Inflammatory macrophage treated with lipopolysaccharide for 1 hour (primary cell): ENCODE data around the gene TUT4.
A peak's percentile ranks its signal among the peaks of the same experiment; 100 is the strongest.

ENCODE experiments used
- DNase-seq, 2 donors: peaks; one replicate each; pipeline ENCODE4 v3.0.0-alpha.2; 2020 to 2022

TUT4 gene

DNA sequence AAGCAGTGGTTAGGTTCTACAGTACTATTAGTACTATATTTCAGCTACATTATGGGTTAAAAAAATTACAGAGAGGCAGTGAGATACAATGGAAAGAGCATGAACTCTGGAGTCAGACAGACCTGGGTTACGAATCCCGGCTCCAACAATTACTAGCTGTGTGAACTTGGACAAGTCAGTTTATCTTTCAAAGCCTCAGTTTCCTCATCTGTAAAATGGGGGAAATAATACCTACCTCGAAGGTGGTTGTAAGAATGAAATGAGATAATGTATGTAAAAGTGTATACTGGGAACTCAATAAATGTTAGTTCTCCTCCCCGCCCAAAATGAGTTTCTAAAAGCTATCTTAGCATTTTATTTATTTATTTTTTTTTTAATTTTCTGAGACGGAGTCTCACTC lies 89.0 kb downstream of the TUT4 start:
- DNase-seq, result no peak

DNA sequence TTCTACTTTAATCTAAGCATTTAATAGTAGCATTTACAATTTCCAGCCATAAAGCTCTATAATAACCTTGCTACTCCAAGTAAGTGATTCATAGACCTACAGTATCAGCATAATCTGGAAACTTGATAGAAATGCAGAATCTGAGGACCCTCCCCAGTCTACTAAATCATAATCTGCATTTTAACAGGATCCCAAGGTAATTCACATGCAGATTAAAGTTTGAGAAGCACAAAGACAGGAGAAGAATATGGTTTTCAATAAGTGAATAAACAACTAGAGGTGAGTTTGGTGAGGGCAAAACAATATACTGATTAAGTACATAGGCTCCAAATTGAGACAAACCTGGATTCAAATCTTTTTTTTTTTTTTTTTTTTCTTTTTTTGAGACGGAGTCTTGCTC lies 91.1 kb downstream of the TUT4 start:
- DNase-seq, result no peak

DNA sequence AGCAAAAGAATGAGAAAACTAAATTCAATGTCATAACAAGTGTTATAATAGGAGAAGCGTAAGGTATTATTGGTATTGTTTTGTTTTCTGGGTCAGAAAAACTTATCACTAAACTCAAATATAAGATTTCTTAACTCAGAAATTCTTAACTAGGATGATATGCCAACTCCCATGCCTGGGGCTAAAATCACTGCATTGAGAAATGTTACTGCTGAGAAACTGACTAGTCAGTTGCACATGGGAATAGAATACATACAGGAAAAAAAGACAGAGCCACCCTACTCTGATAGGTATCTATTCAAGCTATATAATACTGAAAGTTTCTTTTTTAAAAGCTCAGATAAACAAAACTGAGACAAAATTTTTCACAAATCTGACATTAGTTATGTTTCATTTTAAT lies 92.2 kb downstream of the TUT4 start:
- no peak for DNase-seq

DNA sequence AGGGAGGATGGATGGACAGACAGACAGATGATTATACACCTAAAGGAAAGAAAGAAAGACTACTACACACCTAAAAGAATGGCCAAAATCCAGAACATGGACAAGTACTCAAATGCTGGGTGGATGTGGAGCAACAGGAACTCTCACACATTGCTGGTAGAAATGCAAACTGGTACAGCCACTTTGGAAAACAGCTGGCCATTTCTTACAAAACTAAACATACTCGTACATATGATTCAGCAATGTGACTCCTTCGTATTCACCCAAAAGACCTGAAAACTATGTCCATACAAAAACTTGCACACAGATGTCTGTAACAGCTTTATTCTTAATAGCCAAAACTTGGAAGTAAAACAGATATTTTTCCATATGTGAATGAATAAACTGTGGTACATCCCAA lies 97.2 kb downstream of the TUT4 start:
- no peak for DNase-seq

DNA sequence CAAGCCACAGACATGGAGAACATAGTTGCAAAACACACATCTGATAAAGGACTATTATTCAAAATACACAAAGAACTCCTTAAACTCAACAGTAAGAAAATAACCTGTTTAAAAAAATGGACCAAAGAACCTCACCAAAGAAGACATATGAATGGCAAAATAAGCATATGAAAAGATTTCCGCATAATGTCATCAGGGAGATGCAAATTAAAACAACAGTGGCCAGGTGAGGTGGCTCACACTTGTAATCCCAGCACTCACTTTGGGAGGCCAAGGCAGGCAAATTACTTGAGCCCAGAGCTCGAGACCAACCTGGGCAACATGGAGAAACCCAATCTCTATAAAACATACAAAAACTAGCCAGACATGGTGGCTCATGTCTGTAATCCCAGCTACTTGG lies 98.1 kb downstream of the TUT4 start:
- DNase-seq, result no peak

DNA sequence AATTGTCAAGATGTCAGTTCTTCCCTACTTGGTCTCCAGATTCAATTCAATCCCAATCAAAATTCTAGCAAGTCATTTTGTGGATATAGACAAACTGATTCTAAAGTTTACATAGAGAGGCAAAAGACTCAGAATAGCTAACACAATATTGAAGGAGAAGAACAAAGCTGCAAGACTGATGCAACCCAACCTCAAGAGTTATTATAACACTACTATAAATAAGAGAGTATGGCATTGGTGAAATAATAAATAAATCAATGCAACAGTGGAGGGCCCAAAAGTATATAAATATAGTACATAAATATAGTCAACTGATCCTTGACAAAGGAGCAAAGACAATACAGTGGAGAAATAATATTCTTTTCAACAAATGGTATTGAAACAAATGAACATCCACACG lies 98.8 kb downstream of the TUT4 start:
- no peak for DNase-seq

DNA sequence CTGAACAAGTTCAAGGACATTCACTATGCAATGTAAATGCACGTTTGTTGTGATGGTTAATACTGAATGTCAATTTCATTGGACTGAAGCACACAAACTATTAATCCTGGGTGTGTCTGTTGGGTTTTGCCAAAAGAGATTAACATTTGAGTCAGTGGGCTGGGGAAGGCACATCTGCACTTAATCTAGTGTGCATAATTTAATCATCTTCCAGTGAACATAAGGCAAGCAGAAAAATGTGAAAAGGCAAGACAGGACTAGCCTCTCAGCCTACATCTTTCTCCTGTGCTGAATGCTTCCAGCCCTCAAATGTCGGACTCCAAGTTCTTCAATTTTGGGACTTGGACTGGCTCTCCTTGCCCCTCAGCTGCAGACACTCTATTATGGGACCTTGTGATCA lies 108.4 kb downstream of the TUT4 start:
- no peak for DNase-seq

DNA sequence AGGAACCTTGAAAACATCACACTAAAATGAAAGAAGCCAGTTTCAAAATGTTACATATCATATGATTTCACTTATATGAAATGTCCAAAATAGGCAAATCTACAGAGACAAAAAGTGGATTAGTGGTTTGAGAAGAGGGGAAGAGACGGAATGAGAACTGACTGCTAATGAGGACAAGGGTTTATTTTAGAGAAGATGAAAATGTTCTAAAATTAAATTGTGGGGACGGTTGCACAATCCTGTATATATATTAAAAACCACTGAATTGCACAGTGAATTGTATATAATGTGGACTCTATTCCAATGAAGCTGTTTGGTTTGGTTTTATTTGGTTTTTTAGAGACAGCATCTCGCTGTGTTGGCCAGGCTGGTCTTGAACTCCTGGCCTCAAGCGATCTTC lies 112.9 kb downstream of the TUT4 start:
- DNase-seq, result peak; percentile 14 to 56

DNA sequence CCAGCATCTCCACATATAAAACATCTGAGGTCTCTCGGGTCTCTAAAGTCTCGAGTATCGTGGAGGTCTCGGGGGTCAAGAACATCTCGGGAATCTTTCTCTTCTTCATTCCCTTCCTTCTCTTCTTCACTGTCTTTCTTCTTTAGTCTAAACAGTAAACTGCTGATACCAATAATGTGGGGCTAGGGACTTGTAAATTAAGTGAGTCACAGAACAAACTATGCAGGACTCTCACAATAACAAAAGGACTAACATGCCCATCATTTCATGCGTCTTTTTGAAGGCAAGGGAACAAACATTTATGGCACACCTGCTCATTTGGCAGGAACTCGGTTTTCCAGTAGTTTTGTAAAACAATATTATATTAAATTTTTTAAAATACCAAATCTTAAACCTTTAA lies 116.1 kb downstream of the TUT4 start:
- no peak for DNase-seq

DNA sequence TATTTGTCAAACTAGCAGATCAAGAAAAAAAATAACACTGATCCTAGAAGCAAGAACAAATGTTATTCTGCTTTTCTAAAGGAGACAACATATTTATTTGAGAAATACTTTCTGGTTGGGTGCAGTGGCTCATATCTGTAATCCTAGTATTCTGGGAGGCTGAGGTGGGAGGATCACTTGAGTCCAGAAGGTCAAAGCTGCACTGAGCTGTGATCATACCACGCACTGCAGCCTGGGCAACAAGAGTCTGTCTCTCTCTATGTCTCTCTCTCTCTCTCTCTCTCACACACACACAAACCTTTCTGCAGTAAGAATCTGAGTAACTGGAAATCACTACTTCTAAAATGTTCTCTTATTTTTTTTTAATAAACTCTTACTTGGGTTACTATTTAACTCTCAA lies 117.2 kb downstream of the TUT4 start:
- DNase-seq, result no peak

DNA sequence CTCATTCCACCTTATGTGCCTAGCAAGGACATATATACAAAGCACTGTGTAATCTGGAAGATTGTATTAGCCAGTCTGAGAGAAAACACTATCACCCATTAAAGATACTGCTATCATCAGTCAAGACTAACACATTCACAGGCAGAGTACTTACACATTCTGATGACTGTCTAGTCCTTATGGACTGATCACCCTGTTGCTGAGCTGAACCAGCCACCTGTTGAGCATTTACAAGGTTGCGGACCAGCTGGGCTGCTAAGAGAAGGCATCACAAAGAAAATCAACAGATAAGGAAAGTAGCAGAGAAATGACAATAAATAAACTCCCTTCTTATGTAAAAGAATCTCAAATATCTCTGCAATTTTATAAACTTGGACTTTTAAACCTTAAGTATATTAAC lies 117.7 kb downstream of the TUT4 start:
- DNase-seq, result no peak

DNA sequence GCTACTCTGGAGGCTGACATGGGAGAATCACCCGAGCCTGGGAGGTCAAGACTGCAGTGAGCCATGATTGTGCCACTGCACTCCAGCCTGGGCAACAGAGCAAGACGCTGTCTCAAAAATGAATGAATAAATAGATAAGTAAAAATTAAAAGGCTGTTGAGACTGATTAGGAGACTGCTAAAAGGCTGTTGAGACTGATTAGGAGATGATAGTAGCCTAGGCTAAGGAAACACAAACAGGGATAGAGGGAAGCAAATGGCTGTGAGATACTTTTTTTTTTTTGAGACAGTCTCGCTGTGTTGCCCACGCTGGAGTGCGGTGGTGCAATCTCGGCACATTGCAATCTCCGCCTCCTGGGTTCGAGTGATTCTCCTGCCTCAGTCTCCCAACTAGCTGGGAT lies 120.1 kb downstream of the TUT4 start:
- DNase-seq, result no peak

DNA sequence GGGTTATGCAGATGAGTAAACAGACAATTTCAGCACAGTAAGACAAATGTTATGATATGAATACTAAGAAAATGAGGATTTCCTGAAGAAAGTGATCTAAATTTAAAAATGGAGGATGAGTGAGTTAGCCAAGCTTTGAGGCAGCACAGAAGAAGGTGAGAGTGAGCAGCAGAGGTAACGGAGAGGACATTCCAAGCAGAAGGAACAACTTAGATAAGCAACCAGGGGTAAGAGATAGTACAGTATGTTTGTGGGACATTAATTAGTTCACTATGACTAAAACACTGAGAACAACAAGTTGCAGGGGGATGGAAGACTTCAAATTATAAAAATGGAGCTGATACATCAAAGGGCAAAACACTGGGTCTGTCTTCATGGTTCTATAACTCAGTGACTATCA lies 125.7 kb downstream of the TUT4 start:
- DNase-seq, result no peak

DNA sequence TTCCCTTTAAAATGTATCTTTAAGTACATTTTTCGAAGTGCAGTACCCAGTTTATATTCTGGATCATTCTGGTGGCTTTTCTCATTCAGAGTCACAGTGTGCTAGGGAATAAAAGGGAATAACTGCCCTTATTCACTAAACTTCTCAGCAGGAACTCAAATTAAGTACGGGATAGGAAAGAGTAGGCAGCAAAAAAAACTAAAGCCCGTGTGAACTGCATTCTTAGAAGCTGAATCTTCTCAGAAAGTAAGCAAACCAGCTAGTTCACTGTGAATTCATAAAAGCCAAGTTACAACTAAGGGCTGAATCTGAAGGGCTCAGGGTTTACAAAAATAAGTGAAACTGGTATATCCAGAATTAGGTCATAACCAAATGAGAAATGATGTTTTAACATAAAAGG lies 126.5 kb downstream of the TUT4 start:
- no peak for DNase-seq

DNA sequence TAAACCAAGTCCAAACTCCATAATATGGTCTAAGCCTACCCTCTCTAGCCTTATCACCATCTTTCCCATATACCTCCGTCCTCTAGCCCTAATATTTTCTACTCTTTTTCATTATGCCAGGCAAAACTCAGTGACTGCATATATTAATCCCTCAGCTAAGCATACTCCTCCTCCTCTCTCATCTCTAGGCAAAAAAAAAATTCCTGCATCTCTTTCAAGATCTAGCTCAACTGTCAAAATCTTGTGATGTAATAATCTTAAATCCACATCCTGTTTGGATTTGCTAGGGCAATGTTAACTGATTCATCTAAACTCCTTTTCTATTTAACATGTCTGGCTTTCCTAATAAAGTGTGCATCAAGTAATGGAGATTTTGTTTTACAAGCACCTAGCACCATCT lies 128.1 kb downstream of the TUT4 start:
- no peak for DNase-seq

DNA sequence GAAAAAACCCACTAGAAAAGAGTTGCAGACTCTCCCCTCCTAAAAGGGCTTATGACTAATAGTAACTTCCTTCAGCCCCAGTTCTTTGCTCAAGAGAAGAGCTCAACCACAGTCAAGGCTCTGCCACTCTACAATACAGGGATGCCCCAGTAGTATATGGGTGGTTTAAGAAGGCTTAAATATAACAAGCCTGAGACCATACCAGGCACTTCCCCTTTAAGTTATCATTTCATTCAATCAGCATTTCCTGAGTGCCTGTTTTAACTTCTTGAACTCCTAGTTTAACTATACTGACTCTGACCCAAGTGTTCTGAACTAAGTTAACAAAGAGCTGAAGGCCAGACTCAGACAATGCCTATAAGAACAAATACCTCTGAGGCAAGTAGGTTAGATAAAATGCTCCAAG lies 128.7 kb downstream of the TUT4 start:
- no peak for DNase-seq

DNA sequence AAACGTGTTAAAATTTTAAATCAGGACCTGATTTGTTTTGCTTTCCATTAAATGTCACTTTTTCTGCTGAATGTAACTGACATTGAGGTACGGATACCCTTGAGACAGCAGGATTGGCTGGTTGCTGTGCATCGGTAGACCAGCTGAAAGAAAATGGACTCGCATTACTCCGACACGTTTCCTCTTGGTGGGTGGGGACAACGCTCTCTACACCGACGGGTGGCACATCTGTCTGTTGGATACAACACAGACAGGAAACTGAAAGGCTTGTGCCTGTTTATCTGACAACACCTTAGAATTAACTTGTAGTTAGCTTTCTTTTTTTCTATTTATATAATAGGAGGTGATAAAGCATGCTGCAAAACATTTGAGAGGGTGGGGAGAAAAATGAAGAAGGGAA lies 129.1 kb downstream of the TUT4 start:
- no peak for DNase-seq

DNA sequence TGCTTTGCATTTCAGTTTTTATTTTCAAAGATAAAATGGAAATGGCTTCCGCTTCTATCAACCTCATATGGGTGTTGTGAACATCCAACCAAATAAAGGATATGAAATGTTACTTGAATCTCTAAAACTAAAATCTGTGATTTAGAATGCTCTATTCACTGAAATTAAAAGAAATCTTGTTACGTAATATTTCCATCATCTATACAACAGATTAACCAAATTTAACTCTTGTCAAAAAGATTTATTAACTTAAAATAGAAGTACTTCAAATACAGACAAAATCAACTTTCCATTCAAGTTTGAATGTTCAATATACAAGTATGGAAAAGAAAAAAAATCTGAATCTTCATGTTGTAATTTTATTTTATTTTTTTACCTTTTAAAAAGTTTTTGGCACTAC lies 129.8 kb downstream of the TUT4 start:
- no peak for DNase-seq

DNA sequence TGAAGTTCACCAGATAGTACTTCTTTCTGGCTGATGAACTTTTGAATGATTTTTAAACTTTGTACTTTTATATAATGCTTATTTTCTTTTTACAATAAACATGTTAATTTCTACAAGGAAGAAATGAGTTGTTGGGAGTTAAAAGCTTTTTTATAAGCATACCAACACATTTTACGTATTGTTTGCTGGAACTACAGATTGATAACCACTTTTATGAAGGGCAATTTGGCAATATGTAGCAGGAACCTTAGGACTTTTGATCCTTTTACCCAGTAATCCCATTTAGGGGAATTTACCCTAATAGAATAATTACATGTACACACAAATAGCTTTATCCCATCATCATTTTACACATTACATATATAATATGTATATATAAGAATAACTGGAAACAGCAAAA lies 132.2 kb downstream of the TUT4 start:
- DNase-seq, result no peak

DNA sequence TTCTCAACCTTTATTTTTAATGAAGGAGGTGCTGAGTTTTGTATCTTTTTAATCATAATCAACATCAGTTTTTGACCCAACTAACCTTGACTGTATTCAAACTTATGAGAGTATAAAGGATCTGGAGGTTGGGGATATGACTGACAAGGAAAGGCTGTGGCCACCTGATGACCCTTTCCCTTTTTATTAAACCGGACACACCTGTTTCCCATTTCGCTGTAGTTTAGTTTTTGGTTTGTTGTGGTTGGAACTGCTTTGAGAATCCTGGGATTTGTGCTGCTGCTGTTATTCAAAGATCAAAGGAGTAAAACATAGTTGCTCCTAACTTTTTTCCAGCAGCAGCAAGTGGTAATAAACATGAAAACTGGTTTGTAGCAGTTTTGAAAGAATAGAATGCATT lies 136.1 kb downstream of the TUT4 start:
- DNase-seq, result no peak

DNA sequence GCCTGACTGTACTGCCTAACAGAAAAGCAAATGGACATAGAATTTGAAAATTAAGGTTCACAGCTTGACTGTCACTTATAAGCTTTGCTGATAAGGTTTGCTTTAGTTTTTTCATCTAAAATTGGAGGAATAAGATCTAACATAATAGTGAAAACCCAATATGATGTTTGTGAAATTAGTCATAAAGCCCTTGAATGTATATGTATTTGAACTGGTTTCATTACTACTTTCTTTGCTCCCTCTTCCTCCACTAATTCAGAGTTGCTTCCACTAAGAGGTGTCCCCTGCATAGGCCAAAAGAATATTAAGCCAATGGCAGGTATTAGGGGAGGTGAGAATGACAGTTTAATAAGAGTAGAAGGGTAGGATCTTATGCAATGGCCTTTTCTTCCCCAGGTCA lies 137.9 kb downstream of the TUT4 start:
- no peak for DNase-seq

DNA sequence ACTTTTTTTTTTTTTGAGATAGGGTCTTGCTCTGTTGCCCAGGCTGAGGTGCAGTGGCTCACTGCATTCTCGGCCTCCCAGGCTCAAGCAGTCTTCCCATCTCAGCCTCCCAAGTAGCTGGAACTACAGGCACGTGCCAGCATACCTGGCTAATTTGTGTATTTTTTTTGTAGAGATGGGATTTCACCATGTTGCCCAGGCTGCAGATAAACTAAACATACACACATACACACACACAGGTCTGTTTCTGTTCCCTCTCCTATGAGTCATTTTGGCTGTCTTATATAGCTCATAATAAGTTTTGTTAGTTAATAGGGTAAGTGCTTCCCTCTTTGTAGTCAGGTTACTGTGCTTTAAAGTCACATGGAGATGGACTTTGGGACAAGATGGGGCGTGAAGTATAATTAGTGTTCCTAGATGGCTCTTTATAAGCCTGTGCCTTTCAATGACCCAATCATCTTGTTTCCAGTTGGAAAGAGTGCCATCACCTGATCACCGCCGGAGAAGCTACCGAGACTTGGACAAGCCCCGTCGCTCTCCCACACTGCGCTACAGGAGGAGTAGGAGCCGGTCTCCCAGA lies 139.4 kb downstream of the TUT4 start:
- no peak for DNase-seq

DNA sequence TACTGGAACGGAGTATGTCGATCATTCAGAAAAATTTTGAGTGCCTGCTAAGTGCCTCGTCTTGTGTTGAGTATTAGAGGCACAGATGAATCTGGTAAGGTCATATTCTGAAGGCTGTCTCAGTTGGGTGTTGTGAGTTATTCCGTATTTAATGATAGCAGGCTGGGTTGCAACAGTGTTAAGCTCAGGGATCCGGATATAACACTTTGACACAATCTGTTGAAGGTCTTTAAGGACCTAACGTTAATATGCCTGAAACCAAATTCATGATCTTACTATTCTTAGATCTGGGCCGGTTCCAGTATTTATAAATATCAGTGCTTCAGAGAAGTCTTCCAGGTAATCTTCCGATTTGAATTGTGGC lies 147.9 kb downstream of the TUT4 start:
- peak in 1 of 2 donors; percentile 2 for DNase-seq

DNA sequence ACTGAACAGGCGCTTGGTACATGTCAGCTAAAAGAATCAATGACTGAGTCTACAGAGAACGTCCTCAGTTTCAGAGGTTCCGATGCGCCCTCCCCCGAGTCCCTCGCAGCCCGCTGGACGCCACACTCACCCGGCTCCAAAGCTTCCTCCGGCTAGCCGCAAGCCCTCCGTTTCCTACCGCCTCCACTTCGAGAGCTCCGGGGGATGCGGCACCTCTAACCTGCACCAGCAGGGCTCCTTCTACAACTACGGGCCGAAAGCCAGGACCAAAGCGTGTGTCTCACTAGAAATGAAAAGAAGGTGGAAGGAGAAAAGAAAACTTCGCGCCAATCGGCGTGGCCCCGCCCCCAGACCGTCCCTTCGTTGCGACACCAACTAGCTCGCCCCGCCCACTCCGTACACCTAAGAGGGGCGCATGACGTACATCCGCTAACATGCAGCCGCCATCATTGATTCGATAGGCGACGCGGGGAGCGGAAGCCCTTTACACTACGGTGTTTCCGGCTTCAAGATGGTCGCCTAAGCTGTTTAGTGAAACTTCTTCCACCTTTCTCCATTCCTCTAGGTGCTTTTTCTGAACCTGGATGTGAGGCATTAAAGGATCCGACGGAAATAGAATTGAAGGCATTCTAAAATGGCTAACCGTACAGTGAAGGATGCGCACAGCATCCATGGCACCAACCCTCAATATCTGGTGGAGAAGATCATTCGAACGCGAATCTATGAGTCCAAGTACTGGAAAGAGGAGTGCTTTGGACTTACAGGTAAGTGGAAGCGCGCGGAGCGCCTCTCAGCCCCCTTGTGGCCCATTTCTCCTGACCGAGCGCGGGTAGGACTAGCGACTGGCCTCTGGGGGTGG lies 148.5 kb downstream of the TUT4 start, which contains the start of the genes ORC1 and PRPF38A:
Gene ORC1 (minus strand): TSS at position 308 of the 859 bp plus-strand sequence. CDS start 2,200 bp downstream, outside the sequence.
Gene PRPF38A (plus strand): TSS at position 487 of the 859 bp plus-strand sequence. CDS start 148 bp downstream, at position 635.
- DNase-seq, result peak; percentile 95 to 99
